IPS-NIHi11 (cell line): ENCODE data around the gene PHACTR4.
A peak's percentile ranks its signal among the peaks of the same experiment; 100 is the strongest.
"Not testable (repeated sequence)": the region's sequence is repeated elsewhere in the genome, so short reads cannot be mapped to it uniquely, and the experiment has no call there.

Experiments
- DNase-seq: peaks from one replicate; pipeline ENCODE4 v3.0.0; 2012; ENCODE audit warnings: mixed read lengths, low spot score

The PHACTR4 gene

DNA sequence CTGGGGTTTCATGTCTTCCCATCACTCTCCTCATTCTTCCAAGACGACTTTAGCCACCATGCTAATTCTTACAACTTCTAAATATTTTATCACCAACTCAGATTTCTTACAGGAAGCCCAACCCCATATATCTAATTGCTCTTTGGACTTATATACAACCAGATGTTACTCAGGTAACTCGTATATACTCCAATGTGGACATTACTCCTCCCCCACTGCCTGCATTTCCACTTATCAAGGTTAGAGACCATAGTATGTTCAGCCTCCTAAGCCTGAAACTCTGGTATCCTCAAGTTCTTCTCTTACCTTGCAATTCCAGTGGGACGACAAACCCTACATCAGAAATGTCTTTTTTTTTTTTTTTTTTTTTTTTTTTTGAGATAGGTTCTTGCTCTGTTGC is 133.6 kb downstream of the PHACTR4 start:
- DNase-seq = no peak

DNA sequence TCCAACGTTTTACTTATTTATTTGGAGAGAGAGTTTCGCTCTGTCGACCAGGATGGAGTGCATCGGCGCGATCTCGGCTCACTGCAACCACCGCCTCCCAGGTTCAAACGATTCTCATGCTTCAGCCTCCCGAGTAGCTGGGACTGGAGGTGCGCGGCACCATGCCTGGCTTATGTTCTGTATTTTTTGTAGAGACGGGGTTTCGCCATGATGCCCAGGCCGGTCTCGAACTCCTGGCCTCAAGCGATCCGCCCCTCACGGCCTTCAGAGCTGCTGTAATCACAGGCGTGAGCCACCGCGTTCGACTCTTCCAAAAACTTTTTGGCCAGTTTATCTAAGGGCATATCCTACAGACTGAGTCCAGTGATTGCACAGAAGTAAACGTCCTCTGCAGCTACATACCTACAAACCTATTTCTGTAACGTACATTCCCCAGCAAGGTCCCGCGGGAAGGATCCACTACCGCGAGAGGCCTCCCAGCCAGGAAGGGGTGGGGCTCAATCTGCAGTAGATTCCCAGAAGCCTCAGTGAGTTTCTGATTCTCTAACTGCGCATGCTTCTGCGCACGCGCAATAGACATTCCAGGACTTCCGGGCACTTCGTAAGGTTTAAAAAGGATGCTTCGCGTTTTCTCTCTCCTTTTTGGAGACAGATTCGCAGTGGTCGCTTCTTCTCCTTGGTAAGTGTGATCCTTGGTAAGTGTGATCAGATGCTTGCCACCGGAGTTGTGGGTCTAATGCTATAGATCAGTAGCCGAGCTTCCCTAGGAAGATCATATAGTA is 136.1 kb downstream of the PHACTR4 start, which contains the start of gene RCC1:
Gene RCC1 (plus strand): TSS at position 638 of the 782 bp plus-strand sequence. CDS start 23,824 bp downstream, outside the sequence.
- peak; percentile 98 for DNase-seq

DNA sequence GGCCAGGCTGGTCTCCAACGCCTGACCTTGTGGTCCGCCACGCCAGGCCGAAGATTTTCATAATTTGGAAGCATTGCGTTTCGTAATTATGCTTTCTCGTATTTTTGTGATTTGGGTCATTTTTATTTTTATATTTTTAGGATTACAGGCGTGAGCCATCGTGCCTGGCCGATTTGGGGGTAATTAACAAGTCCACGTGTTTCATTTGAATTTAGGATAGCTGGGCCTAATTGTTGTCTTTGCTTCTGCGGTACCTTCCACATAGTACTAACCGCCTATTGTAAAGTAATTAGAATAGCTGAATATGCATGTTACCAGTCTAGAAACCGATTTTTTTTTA is 137.3 kb downstream of the PHACTR4 start:
- DNase-seq = no peak

DNA sequence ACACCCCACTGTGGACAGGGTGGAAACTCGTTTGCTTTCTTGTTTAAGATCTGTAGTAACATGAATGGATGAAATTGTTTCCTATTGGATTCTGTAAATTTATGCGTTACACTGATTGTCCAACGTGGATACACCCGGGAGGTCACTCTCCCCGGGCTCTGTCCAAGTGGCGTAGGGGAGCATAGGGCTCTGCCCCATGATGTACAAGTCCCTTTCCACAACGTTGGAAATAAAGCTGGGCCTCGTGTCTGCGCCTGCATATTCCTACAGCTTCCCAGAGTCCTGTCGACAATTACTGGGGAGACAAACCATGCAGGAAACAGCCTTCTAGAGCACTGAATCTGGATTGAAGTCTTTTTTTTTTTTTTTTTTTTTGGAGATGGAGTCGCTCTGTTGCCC is 137.7 kb downstream of the PHACTR4 start:
- no peak for DNase-seq

DNA sequence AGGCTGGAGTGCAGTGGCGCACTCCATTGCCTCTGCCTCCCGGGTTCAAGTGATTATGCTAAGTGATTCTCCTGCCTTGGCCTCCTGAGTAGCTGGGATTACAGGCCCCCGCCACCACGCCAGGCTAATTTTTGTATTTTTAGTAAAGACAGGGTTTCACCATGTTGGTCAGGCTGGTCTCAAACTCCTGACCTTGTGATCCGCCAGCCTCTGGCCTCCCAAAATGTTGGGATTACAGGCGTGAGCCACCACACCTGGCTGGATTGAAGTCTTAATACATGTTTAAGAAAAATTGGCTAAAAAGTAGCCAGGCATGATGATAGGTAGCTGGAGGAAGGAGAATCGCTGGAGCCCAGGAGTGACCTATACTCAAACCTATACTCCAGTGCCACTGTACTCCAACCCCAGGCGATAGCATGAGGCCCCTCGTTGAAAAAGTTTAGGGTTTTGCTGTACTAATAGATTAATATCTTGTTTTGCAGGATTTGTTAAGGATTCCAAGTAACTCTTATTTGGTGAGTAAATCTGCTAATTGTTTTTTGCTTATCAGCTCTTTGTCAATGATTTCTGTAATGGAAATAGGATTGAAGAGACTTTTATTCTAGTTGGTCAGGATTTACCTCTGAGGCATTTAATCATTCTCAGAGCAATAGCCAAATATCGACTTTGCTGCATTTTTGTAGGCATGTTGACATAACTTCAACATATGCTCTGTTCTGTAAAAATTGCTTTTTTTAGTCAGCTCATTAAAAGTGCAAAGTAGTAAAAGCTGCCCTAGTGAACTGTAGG is 138.3 kb downstream of the PHACTR4 start:
- DNase-seq = no peak

DNA sequence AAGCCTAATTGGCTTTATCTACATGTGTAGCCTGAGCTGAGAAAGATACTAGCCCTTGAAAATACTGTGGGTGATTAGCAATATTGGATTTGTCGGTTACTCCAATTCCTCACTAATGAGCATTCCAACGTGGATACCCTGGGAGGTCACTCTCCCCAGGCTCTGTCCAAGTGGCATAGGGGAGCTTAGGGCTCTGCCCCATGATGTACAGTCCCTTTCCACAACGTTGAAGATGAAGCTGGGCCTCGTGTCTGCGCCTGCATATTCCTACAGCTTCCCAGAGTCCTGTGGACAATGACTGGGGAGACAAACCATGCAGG is 138.9 kb downstream of the PHACTR4 start:
- no peak for DNase-seq

DNA sequence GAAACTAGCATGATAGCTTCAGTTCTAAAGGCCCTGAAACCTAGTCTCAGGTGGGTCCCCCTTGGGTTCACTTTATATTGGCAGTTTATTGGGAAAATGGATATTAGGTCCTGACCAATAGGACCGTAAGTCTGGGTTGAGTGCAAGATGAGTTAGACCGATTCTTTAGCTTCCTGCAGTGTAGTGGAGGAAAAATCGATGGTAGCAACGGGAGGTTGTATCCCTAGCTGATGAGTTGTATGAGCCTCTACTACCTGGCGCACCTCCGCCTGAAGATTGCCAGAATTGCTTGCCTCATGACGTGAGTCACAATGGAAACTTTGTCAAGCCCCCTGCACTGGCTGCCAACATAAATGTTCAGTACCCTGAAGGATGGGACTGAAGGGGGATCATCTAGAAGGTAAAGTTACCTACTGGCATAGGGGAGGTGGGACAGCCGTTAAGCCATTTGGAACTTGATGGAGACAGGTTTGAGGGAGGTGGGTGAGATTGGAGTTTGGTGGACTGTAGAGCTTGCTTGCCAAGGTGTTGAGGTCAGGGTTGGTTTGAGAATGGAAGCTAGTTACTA is 140.2 kb downstream of the PHACTR4 start:
- DNase-seq = no peak

DNA sequence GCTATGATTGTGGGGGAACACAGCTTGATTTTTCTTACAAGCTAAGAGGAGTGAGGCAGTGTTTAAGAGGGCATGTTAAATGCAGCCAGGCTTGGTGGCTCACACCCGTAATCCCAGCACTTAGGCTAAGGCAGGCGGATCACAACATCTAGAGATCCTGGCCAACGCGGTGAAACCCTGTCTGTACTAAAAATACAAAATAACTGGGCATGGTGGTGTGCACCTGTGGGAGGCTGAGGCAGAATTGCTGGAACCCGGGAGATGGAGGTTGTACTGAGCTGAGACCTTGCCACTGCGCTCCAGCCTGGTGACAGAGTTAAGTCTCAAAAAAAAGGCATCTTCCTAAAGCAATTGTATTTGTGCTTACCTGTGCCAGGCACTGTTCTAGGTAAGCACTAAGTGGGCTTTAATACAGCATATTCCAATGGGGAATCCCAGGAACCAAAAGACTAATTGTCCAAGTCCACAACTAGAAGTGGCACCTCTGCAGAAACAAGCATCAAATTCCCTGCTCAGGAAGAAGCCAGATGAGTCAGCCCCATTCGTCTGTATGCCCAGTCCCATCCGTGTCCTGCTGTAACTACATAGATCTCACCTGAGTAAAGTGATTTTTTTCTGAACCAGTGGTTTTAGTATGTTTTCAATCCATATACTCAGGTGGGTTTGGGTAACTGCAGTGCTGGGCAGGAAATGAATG is 140.9 kb downstream of the PHACTR4 start:
- no peak for DNase-seq

DNA sequence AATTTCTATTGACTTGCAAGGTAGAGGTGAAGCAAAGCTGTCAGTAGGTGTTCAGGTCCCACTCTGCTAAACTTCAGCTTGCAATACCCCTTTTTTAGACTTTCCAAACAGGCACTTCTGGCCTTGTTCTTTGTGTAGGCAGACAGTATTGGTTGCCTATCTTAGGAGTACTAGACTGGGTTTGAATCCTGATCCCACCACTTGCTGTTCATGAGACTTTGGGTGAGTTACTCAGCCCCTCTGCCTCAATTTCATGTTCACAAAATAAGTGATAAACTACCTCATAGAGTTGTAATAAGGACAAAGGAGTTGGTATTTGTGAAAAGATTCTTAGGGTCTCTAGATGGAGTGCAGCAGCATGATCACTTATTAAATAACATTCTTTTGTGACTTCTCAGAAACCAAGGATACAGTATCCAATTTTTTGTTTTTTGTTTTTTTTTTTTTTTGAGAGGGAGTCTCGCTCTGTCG is 141.5 kb downstream of the PHACTR4 start:
- no peak for DNase-seq

DNA sequence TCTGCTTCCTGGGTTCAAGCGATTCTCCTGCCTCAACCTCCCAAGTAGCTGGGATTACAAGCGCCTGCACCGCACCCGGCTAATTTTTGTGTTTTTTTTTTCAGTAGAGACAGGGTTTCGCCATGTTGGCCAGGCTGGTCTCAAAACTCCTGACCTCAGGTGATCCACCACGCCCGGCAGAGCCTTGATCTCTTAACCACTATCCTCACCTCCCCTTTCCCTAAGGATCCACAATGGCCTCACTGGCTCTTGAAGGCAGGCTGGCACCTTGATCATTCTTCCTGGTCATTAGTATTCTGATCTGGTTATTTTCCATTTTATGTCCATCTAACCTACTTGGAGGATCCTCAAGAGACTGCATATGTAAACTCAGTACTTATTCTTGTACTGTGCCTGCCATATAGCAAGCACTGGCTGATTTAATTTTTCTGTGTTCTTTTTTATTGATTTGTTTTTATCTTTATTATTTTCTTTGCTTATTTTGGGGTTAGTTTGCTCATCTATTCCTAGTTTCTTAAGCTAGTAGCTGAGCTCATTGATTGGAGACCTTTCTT is 142.6 kb downstream of the PHACTR4 start:
- no peak for DNase-seq

DNA sequence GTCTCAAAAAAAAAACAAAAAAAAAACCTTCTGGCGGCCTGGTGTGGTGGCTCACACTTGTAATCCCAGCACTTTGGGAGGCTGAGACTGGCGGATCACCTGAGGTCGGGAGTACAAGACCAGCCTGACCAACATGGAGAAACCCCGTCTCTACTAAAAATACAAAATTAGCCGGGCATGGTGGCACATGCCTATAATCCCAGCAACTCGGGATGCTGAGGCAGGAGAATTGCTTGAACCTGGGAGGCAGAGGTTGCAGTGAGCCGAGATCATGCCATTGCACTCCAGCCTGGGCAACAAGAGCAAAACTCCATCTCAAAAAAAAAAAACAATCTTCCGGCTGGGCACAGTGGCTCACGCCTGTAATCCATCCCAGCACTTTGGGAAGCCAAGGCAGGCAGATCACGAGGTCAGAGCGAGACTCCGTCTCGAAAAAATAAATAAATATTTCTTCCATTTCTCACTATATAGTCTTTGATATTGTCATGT is 144.9 kb downstream of the PHACTR4 start:
- DNase-seq = not testable (repeated sequence)

DNA sequence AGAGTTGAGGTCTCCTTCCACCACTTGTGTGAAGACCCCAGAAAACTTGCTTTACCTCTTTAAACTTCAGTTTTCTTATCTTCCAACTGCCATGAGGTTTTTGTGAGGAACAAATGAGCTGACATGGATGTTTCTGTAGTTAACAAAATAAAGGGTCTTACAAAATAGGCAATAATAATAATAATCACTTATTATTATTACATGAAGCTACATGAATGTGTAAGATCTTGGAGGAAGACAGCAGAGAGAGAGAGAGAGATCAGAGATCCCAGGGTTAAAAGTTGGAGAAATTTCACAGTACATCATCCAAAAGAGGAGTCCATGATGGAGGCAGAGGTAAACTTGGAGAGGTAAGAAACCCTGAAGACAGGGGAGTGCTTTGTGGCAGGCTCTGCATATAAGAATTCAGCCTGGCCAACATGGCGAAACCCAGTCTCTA is 147.0 kb downstream of the PHACTR4 start:
- no peak for DNase-seq

DNA sequence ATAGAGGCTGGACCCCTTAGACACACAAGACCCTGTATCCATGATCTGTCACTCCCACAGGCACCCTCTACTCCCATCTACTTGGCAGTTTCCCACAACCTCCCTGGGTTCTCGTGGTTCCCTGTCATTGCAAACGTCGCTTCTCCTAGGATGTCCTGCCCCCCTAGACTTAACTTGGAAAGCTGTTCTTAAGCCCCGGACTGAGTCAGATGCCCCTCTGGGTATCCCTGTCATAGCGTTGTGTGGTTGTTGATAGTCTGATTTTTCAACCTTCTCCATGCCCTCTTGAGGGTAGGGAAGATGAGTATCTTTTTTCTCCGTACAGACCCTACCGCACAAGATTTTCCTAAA is 148.1 kb downstream of the PHACTR4 start:
- no peak for DNase-seq

DNA sequence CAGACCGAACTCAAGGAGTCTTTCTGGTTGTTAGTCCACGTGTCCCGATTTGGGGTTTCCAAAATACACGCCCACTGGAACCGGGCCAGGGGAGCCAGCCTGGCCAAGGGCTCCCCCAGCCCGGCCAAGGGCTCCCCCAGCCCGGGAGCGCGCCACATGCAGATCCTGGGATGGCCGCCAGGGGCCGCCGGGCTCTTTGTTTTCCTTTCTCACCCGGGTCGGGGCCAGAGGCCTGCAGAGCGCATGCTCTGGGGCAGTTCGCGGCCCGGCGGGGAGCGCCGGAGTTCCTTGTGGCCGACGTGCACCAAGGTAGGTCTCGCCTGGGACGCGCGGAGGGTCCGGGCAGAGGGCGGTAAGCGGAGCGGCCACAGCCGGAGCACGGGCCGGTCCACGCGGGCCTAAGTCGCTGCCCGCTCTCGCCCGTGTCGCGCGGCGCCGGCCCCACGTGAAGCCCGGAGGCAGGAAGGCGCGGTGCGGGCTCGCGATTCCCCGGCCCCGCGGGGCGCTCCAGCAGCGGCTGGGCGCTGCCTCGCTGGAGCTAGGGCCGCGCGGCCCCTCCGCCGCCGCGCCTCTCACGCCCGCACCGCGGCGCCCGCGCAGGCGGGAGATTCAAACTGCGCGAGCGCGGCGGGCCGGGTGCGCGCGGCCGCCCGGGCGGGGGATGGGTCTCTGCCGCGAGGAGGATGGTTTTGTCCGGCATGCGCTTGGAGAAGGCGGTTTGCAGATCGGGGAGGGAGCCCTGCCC is 148.6 kb downstream of the PHACTR4 start:
- peak; percentile 93 for DNase-seq

DNA sequence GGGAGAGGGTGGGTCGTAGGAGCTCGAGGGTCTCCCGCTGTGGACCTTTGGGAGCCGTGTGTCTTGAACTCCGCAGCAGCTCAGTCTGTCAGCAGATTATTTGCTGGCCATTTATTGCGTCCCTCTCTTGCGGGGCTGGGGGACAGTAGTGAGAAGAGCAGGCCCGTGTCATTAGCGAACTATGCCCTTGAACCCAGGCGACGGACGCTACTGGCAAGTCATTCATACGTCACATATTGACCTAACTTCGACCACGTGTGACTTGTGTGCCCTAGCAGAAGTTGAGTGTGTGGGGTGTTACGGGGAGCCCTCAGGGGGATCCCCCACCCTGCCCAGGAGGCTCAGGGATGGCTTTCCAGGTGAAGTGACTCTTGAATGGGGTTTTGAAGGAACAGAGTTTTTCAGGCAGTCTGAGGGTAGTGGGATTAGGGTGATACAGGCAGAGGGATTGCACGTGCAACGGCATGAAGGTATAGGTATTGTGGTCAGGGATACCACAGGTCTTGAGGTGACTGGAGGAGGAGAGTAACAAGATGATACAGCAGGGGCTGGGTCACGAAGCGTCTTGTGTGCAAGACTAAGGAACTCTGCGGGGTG is 149.3 kb downstream of the PHACTR4 start:
- DNase-seq = no peak

DNA sequence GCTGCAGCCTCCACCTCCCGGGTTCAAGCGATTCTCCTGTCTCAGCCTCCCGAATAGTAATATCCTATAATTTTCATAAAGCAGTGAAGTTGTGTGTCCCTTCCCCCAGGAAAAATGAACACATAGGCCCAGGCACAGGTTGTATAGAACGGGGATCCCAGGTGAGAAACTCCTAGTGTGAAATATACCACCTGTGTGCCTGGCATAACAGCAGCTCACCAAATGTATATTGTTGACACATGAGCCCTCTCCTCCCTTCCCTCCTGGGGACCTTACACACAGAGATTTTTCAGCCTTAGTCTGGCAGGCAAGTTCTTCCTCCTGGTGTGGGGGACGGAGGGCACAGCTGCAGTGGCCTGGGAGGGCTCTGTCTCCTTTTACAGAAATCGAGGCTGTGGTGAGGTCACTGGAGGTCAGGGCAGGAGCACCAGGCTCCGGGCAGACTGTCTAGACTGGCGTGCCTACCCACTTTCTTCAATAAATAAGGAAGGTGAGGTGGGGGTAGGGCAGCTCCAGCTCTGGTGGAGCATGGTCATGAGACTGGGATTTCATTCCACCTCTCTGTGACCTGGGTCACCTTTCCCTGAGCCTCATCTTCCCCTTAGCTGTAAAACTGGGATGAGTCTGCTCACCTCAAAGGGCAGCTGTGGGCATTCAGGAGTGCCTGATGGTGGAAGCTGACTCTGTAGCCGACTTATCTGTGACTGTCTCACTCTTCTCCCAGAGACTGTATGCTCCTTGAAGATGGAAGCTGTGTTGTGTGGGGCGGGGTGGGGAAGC is 150.6 kb downstream of the PHACTR4 start:
- no peak for DNase-seq

DNA sequence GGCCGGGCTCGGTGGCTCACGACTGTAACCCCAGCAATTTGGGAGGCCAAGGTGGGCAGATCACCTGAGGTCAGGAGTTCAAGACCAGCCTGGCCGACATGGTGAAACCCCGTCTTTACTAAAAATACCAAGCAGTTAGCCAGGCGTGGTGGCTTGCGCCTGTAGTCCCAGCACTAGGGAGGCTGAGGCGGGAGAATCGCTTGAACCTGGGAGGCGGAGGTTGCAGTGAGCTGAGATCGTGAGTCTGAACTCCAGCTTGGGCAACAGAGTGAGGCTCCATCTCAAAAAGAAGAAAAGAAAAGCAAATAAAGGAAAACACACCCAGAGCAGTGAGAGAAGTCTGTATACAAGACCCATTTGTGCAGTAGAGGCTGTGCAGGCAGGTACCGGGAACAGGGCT is 151.3 kb downstream of the PHACTR4 start:
- not testable (repeated sequence) for DNase-seq

DNA sequence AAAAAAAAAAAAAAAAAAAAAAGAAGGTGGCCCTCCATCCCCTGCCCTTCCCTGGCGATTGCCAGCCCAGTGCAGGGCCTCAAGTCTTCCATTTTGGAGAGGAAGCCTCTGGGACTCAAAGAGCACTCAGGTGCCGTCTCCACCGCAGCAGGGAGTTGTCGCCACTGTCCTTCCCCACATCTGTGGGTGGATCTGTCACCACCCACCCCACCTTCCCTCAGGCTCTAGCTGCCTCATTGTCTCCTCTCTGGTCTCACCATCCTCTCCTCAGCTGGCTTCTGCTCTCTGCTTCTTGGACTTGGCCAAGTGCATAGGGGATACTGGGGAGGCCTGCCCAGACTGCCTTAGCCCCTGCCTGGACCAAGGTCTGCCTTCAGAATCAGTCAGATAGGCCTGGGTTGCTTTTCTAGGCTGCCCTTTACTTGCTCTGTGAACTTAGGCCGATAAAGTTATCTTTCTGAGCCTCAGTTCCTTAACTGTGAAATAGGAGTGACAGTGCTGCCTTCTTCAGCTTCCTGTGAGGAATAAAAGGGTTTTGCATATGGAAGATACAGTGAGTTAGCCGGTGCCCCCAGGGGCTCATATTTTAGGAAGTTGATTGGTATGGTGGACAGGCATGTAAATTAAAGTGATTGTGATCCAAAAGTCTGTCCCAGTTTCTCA is 152.1 kb downstream of the PHACTR4 start:
- DNase-seq = no peak

DNA sequence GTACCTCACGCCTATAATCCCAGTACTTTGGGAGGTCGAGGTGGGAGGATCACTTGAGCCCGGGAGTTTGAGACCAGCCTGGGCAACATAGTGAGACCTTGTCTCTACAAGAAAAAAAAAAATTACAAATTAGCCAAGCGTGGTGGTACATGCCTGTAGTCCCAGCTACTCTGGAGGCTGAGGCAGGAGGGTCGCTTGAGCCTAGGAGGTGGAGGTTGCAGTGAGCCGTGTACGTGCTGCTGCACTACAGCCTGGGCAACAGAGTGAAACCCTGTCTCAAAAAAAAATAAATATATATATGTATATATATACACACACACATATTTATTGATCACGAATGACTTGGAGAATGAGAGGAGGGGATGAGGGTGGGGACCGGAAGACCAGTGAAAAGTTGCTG is 153.0 kb downstream of the PHACTR4 start:
- DNase-seq = not testable (repeated sequence)
